Caki2 (cell line): Measurements from ENCODE around the gene ST3GAL2. TPM values are rescaled to one million over a fixed set of nuclear protein-coding genes. Genes with fewer than 3 reads are reported as not detected.

Experiments
- total RNA-seq: library from RNA; depleted of rRNA; stranded (reverse); fragments of >200 nt; shearing (Covaris generic); gene quantifications from 2 replicates; pipeline ENCODE4 v1.2.3, GENCODE V29; 2014; ENCODE audit warnings: low replicate concordance; rRNA removed

The ST3GAL2 gene
- total RNA-seq, 1 experiment from 2014 or later: 38.0 TPM

Other genes starting within 250 kb of the ST3GAL2 start
- 21.8 and 25.4 TPM in 2 replicates for gene EXOSC6, start 187.2 kb downstream of the ST3GAL2 start, total RNA-seq
- 163 and 170 TPM in 2 replicates for gene AARS1, start 149.6 kb downstream of the ST3GAL2 start, total RNA-seq
- gene DDX19B, start 139.9 kb downstream of the ST3GAL2 start, total RNA-seq: 58.0 and 68.1 TPM in 2 replicates
- gene DDX19A, start 92.2 kb downstream of the ST3GAL2 start, total RNA-seq: 22.2 and 29.9 TPM in 2 replicates
- gene FCSK, start 15.5 kb upstream of the ST3GAL2 start, total RNA-seq: 22.2 and 32.7 TPM in 2 replicates
- 98.8 and 107 TPM in 2 replicates for gene COG4, start 84.5 kb upstream of the ST3GAL2 start, total RNA-seq
- 33.8 and 40.4 TPM in 2 replicates for gene SF3B3, start 84.7 kb upstream of the ST3GAL2 start, total RNA-seq
- 0.34 TPM in 1 of 2 replicates, not detected in the other for gene IL34, start 207.5 kb upstream of the ST3GAL2 start, total RNA-seq
- gene MTSS2, start 247.0 kb upstream of the ST3GAL2 start, total RNA-seq: 5.3 and 6.8 TPM in 2 replicates